HG02798 (cell line): ENCODE results near the gene FMN1.

ENCODE experiments used
- ATAC-seq: cut with Tn5 transposase; IDR thresholded peaks from one replicate; pipeline ENCODE4 v1.9.1; 2021; ENCODE audit warnings: mild to moderate bottlenecking; ENCODE audit not compliant: unreplicated experiment, poor library complexity

The FMN1 gene, protein sequence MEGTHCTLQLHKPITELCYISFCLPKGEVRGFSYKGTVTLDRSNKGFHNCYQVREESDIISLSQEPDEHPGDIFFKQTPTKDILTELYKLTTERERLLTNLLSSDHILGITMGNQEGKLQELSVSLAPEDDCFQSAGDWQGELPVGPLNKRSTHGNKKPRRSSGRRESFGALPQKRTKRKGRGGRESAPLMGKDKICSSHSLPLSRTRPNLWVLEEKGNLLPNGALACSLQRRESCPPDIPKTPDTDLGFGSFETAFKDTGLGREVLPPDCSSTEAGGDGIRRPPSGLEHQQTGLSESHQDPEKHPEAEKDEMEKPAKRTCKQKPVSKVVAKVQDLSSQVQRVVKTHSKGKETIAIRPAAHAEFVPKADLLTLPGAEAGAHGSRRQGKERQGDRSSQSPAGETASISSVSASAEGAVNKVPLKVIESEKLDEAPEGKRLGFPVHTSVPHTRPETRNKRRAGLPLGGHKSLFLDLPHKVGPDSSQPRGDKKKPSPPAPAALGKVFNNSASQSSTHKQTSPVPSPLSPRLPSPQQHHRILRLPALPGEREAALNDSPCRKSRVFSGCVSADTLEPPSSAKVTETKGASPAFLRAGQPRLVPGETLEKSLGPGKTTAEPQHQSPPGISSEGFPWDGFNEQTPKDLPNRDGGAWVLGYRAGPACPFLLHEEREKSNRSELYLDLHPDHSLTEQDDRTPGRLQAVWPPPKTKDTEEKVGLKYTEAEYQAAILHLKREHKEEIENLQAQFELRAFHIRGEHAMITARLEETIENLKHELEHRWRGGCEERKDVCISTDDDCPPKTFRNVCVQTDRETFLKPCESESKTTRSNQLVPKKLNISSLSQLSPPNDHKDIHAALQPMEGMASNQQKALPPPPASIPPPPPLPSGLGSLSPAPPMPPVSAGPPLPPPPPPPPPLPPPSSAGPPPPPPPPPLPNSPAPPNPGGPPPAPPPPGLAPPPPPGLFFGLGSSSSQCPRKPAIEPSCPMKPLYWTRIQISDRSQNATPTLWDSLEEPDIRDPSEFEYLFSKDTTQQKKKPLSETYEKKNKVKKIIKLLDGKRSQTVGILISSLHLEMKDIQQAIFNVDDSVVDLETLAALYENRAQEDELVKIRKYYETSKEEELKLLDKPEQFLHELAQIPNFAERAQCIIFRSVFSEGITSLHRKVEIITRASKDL (N-terminal part only)

DNA sequence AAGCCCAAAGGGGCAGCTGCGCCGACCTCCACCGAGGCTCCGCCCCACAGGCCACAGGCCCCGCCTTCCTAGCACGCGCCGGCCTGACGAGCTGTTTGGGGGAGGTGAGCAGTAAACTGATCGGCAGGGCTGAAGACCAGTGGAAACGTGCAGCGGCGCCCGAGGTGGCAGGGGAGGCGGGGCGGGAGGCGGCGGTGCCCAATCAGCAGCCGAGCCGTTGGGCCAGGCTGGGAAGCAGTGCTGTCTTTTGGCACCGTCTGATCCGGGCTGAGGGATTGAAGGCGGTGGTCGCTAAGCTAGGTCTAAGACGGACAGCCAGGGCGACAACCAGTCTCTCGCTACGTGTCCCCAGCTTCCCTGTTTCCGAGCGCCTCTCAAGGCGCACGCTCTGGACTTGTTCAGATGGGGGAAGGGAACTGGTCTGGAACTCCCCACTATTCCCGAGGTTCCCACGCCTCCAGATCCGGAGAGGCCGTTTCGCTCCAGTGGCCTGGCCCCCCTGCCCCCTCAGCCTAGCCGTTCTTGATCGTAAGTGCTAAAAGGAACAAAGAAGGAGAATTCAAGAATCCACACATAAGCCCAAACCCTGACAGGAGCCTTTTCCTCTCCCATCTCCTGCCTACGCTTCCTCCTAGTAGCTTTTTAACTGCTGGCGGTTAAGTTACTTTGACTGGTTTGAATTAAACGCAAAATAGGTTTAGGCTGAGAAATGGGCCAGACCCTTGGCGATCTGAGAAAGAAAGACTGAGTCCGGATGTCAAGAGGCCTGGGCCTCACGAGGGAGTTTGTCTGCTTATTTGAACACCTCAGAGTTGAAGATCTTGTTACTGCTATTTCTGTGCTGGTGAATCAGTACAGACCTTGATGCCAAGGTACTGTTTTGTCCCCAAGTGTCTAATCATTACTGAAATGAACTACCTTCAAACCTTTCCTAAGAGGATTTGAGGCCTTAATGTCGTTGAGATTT is at the start of gene FMN1:
FMN1 (minus strand) TSS at position 11 of the 967 bp plus-strand sequence. CDS start 39,800 bp downstream, outside the sequence.
- peak; percentile 99 for ATAC-seq

DNA sequence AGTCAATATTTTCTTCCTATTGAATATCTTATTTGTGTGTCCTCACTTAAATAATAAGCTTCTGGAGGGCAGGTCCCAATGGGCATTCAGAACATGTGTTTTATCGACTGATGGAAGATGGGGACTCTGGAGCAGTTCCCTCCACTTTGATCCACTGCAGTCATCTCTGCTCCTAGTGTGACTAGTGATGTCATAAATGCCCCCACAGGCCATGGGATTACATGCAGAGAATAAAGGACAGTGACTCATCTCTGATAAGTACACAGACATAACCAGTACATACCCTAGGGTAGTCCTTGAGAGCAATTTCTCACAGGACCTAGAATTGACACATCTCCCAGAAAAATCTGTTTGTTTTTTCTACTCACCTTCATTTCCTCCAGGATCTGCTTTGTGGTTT is 49.4 kb upstream of the FMN1 start:
- no peak for ATAC-seq

DNA sequence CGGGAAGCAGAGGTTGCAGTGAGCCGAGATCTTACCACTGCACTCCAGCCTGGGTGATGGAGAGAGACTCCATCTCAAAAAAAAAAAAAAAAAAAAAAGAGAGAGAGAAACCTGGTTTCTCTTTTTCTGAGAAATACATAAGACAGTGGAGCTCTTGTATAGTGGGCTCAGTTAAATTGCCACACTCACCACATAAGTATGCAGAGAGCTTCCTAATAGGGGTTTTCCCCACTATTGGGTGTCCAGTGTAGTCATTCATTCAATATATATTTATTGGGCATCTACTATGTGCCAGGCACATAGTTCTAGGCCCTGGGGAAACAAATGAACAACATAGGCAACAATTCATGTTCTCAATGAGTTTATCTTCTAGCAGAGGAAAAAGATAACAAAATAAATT is 48.9 kb upstream of the FMN1 start:
- no peak for ATAC-seq

DNA sequence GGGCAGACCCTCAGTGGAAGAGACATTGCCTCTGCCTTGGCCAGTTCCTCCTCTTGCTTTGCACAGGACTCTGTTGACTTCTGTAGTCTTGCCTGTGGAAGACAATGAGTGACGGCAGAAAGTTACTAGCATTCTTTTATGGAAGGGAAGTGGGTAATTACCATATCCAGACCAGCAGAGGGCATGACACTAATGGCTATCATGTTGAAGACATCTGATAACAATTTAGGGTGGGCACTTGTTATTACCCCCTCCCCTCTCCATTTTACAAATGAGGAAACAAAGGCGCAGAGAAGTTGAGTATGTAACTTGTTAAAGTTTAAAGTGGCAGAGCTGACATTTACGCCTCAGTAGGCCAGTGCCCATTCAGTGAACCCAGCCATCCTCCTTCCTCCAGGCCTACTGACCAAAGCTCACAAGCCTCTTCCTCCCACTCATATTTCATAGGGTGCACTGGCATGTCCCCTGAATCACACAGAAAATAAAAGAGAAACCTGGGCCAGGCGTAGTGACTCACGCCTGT is 48.2 kb upstream of the FMN1 start:
- no peak for ATAC-seq

DNA sequence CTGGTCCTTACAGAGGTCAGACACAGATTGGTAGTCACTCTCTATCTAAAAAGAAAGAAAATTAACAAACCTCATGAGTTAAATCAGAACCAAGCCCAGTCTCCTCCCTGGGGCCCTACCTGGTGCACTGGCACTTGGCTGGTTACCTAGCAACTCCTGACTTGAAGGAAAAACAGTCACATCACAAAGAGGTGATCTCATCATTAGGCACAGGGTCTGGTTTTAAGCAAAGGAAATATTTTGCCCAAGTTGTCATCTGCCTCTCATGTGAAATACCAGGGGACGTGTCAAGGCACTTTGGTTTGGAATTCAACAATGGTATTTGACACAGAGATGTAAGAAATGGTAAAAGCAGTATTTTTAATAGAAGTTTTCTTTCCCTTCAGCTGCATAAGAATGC is 47.7 kb upstream of the FMN1 start:
- no peak for ATAC-seq

DNA sequence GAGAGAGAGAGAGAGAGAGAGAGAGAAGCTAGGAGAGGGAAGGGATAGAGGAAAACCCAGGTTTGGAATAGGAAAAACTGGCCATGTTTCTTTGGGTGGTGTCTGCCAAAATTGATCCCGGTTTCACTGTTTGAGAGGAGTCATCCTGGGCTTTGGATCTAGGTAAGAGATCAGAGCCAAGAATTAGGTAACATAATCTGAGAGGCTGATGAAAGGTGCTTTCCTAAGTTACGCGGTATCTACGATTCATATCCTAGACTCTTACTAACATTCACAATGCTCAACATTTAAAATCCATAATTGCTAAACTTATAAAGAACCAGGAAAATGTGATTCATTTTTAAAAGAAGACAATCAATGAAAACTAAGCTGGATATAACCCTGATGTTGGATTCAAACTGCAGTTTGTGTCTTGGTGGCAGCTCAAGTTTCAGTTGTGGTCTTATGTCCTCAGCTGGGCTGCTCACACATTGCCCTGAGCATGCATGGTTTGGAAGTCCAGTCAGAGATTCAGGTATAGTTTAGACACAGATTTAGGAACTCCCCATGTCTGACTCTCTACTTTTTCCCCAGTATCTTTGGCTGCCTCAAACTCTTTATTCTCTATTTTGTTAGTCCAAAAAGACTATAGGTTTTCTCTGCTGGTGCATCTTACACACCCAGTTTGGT is 42.5 kb upstream of the FMN1 start:
- ATAC-seq, result no peak

DNA sequence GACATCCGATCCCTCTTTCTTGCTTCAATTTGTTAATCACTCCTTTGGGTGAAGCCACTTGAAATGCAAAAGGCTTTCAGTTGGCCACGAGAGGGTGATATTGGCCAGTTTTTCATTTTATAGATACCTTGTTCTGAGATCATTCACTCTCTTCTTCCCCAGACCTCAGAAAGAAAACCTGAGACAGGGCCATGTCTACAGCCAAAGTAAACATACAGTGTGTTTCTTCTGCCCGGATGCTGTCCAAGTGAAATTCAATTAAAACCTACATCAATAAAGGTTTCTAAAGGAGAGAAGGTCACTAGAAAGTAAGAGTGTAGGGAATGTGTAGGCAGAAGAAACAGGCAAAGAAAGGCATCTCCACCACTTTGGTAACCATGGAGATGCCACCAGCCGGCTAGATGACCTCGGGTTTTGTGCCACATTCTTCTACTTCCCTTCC is 39.5 kb upstream of the FMN1 start:
- ATAC-seq, result no peak

DNA sequence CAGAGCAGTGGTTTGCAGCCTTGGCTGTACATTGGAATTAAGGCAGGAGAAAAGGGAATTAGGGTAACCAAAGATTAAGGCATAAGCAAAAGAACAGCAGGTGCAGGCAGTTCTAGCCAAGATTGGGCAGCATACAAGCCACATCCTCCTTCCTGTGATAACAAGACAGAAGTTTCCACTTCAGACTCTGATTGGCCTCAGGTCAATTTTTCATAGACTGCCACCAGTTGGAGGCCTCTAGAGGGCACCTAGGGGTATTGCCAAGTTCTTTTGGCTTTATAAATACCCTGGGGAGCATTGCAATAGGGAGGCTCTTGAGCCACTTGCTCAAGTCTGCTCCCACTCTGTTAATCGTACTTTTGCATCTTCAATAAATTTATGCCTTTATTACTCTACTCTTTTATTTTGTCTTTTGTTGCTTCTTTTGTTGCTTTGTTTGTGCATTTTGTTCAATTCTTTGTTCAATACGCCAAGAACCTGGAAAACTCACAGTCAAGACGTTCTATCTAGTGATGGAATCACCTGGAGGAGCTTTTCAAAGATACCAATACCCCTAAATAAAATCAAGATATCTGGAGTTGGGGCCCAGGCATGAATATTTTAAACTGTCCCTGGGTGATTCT is 32.2 kb upstream of the FMN1 start:
- ATAC-seq, result peak; percentile 85

DNA sequence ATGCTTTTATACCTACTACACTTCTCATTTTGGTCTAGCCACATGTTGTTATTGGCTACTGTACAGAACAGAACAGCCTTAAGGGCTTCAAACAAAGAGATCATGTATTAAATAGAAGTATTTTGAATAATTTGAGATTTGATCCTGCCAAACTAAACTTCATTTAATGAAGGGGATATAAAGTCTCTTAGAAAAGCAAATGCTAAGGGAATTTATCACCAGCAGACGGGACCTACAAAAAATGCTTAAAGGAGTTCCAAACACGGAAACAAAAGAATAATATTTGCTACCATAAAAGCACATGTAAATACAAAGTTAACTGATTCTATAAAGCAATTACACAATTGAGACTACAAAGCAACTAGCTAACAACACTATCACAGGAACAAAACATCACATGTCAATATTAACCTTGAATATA is 23.6 kb upstream of the FMN1 start:
- ATAC-seq, result no peak

DNA sequence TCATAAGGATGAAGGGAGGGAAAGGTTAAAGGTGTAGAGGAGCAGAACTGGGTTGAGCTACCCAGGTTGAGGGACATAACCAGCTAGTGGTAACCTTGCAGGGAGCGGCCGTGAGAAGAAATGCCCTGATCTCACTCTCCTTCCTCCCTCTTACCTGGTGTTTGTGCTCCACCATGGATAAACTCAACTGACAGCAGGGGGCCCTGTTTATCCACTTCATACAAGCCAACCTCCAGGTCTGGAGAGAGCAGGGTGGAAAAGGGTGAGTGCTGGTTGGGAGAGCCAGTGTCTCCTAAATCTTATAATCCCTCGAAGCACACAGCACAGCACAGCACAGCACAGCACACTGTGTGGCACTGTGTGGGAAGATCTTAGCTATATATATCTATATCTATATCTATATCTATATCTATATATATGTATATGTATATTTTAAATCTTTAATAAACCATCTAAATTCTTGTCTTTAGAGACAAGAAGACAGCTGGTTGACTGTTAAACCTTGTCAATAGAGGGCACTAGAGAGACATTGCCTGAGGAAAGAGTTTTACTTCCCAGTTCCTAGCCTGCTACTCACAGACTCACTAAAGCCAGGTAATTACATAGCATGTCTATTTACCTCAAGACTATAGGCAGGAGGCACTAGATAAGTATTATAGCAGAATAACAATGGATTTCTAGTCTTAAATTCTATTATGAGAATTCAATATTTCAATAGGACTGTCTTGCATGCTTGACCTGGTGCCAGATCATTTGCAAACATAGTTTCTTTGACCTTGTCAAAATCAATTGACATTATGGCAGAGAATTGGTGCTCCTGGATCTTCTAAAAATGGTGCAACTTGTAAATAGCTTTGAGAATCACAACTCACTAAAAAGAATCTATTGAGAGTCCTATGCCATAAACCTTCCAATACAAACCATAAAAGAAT is 21.7 kb upstream of the FMN1 start:
- no peak for ATAC-seq

DNA sequence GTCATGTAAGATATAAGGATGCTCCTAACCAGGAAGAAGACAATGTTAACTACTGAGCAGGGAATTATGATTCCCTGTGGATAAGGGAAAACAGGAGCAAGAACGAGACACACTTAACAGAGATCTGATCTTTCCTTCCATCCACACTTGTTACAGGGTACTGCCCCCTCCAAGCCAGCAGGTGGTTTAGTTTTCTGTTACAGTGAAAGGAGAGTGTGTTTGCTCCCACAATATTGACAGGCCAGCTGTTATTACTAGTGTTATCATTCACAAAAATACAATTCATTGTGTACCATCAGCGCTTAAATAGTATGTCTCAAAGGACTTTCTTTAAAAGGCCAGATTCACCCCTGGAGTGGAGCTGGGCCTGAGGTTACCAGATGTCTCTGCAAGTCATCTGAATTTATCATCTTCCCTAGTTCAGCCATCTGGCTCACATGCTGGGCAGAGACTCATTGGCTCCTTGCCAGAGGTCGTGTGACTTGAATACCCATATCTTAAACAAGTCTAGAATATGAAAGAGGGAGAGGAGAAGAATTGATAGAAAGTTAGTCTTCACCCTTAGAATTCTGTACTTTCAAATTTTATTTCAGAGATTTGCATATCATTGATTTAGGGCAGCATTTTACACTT is 16.8 kb upstream of the FMN1 start:
- no peak for ATAC-seq

DNA sequence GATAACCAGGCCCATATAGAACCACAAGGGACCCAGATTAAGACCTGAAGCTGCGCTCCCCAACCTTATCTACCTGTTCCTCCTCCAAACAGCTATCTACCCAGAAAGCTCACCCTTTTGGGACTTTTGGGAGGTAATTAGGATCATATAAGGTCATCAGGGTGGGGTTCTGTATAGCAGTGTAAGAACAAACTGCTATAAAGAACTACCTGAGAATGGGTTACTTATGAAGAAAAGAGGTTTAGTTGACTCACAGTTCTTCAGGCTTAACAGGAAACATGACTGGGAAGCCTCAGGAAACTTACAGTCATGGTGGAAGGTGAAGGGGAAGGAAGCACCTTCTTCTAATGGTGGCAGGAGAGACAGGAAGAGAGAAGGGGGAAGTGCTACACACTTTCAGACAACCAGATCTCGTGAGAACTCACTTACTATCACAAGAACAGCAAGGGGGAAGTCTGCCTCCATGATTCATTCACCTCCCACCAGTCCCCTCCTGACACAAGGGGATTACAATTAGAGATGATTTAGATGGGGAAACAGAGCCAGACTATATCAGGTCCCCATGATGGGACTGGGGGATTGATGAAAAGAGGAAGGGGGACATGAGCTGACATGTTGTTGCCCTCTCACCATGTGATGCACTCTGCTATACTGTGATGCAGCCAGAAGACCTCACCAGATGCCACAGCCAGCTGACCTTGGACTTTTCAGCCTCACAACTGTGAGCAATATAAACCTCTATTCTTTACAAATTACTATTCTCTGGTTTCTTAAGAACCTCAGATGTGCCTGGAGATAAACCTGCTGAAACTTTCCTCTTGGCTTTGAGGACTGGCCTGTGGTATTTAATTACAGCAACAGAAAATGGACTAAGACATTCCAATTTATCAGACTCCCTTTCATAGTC is 15.3 kb upstream of the FMN1 start:
- ATAC-seq, result no peak

DNA sequence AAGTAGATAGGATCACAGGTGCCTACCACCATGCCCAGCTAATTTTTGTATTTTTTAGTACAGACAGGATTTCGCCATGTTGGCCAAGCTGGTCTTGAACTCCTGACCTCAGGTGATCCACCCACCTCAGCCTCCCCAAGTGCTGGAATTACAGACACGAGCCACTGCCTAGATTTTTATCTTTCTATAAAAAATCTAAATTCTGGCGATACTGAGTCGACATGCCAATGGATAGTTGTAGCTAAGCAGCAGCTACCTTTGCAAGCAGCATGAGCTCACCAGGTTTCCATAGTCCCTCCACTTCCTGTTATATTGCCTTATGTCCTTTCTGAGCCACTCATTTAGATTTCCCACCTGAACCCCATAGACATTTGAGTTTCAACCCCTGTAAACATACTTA is 13.1 kb upstream of the FMN1 start:
- ATAC-seq, result no peak

DNA sequence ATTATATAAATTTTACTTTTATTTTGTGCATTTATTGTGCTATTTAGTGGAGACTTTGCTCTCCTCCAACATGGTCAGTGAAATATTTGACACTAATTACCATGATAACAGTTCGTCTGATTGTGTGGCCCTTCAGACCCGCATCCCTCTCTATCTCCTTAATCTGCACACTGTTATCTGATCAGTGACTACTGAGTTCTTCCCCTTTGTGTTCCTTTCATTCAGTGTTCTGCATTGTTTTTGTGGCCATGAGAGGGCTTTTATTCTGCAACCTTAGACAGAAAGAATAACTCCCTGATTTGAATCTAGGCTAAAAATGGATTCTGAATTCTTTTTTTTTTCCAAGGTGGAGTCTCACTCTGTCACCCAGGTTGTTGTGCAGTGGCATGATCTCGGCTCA is 11.9 kb upstream of the FMN1 start:
- no peak for ATAC-seq

DNA sequence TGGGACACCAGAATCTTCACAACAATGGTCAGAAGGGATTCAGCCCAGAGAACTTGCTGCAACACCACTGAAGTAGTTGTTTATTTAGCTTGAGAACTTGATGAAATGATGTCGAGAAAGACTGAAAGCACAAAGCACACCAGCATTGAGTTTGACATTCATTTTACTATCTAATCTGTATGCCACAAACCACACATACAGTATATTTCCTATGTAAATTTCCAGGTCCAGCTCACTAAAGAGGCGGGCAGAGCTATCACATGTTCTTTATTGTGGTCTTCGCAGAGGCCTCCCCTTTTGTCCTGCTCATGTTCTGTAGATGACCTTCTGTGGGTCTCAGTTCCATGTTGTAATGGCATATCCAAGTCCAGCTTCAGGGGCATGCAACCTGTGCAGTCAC is 10.4 kb upstream of the FMN1 start:
- ATAC-seq, result no peak

DNA sequence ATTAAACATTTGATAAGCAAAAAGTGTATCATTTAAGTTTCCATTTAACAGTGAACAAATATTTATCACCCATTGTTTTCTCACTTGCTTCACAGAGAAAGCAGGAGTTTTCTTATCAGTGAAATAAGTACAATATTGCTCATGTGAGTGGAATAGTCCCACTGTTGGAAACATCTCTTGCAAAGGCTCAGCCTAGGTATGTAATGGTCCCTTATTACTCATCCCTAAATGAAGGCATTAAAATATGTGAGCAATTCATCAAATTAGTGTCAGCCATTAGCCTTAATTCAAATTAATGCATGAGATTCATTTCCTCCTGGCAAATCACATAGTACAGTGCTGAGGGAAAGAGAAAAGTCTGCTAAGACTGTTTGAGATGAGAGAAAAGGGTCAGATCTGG is 9.6 kb upstream of the FMN1 start:
- no peak for ATAC-seq
